IPS DF 4.7 (cell line): ENCODE data around the gene ZDHHC16.
"Not testable (repeated sequence)": the region's sequence is repeated elsewhere in the genome, so short reads cannot be mapped to it uniquely, and the experiment has no call there.

Experiments
- DNase-seq: peaks from one replicate; pipeline ENCODE4 v3.0.0-alpha.2; 2013; ENCODE audit warnings: low spot score; ENCODE audit errors: extremely low read depth

The ZDHHC16 gene

GRCh38 chr10:97434055-97434454 lies 11.9 kb upstream of the ZDHHC16 start:
- DNase-seq, result no peak

- no peak for DNase-seq
These were observed 11.4 kb upstream of the ZDHHC16 start for GRCh38 chr10:97434557-97434956.

GRCh38 chr10:97435211-97435610 lies 10.8 kb upstream of the ZDHHC16 start:
- no peak for DNase-seq

GRCh38 chr10:97442277-97442676 lies 3.7 kb upstream of the ZDHHC16 start:
- no peak for DNase-seq

- DNase-seq, result no peak
These were observed 1.8 kb upstream of the ZDHHC16 start for GRCh38 chr10:97444212-97444611.

- DNase-seq, result no peak
These were observed 636 bp upstream of the ZDHHC16 start for GRCh38 chr10:97445357-97445721.

- DNase-seq, result no peak
These were observed 4.9 kb downstream of the ZDHHC16 start for GRCh38 chr10:97450828-97451227.

- no peak for DNase-seq
These were observed 5.6 kb downstream of the ZDHHC16 start for GRCh38 chr10:97451605-97452004.

GRCh38 chr10:97452352-97452751 lies 6.4 kb downstream of the ZDHHC16 start:
- DNase-seq, result no peak

GRCh38 chr10:97454330-97455036 lies 8.5 kb downstream of the ZDHHC16 start:
- DNase-seq, result no peak

GRCh38 chr10:97456034-97456685 lies 10.2 kb downstream of the ZDHHC16 start:
- DNase-seq, result no peak

- no peak for DNase-seq
These were observed 10.7 kb downstream of the ZDHHC16 start for GRCh38 chr10:97456686-97457065.

GRCh38 chr10:97459111-97459510 lies 13.1 kb downstream of the ZDHHC16 start:
- DNase-seq, result no peak

- DNase-seq, result no peak
These were observed 14.0 kb downstream of the ZDHHC16 start for GRCh38 chr10:97459933-97460332.

- no peak for DNase-seq
These were observed 16.3 kb downstream of the ZDHHC16 start for GRCh38 chr10:97462309-97462708.

GRCh38 chr10:97463363-97464132 lies 17.6 kb downstream of the ZDHHC16 start:
- DNase-seq, result no peak

- no peak for DNase-seq
These were observed 18.3 kb downstream of the ZDHHC16 start for GRCh38 chr10:97464226-97464625.

GRCh38 chr10:97465982-97466381 lies 20.0 kb downstream of the ZDHHC16 start:
- DNase-seq, result no peak

GRCh38 chr10:97466755-97467154 lies 20.8 kb downstream of the ZDHHC16 start:
- DNase-seq, result no peak

- DNase-seq, result no peak
These were observed 22.2 kb downstream of the ZDHHC16 start for GRCh38 chr10:97468162-97468561.

- DNase-seq, result not testable (repeated sequence)
These were observed 22.8 kb downstream of the ZDHHC16 start for GRCh38 chr10:97468781-97469180.

- no peak for DNase-seq
These were observed 28.9 kb downstream of the ZDHHC16 start for GRCh38 chr10:97474918-97475317.
